Lower lobe of right lung (tissue), 2 donors: ENCODE results near the gene FAM120AOS. TPM values are rescaled to one million over a fixed set of nuclear protein-coding genes. Genes with fewer than 3 reads are reported as not detected.

ENCODE experiments used
- ATAC-seq, 2 donors: fragments of 200-7000 bp; cut with Tn5 transposase; one replicate each; pipeline ENCODE4 v1.9.1; 2020 to 2022; ENCODE audit warnings: mild to moderate bottlenecking in 2 of 2, moderate library complexity in 2 of 2
- DNase-seq: peaks from one replicate; pipeline ENCODE4 v3.0.0-alpha.2; 2020
- H3K27ac ChIP-seq: fragments of 200-600 bp; one replicate; pipeline ENCODE4 v1.8.0; 2022
- H3K27me3 ChIP-seq: fragments of 200-600 bp; one replicate; pipeline ENCODE4 v1.8.0; 2022; ENCODE audit warnings: low read depth
- H3K36me3 ChIP-seq: fragments of 200-600 bp; one replicate; pipeline ENCODE4 v1.8.0; 2022; ENCODE audit warnings: mild to moderate bottlenecking
- H3K4me1 ChIP-seq: fragments of 200-600 bp; one replicate; pipeline ENCODE4 v1.8.0; 2022
- H3K4me3 ChIP-seq: fragments of 200-600 bp; one replicate; pipeline ENCODE4 v1.8.0; 2022; ENCODE audit warnings: mild to moderate bottlenecking
- H3K9me3 ChIP-seq: fragments of 200-600 bp; one replicate; pipeline ENCODE4 v1.8.0; 2022
- CTCF ChIP-seq: fragments of 200-600 bp; IDR thresholded peaks from one replicate; pipeline ENCODE4 v1.8.0; 2022; ENCODE audit warnings: antibody characterized with exemption, mild to moderate bottlenecking
- intact Hi-C: fragments of 100-400 bp; cut with DNase I; formaldehyde crosslinking; loops from one replicate; pipeline ENCODE4 v1.11.0; 2022
- long read RNA-seq: library from polyadenylated mRNA; unstranded; transcript quantifications from one replicate; pipeline ENCODE4 v2.0.0, GENCODE V29; 2021
- total RNA-seq: library from RNA; stranded (reverse); fragmentation: NEBNext Ultra II Directional; extraction: Animal tissue kit (Norgen Biotek cat#: 25700); gene quantifications from one replicate; pipeline ENCODE4 v1.2.1, GENCODE V29; 2021
- donor health status: DM: no; HTN: yes; CAD: no; lungs with severe emphysema.

FAM120AOS gene
- 45.0 TPM for total RNA-seq
- long read RNA-seq, full-length matches to known transcripts: 98 of 115 reads
- long read RNA-seq, partial matches to known transcripts: 6 of 115 reads
- long read RNA-seq, other reads (novel, unspliced or antisense): 11 of 115 reads

- DNase-seq: peak; percentile 94
- Histone ChIP-seq H3K4me1 (peaks cover 61% of the 10 kb centered on the region), H3K36me3 (peaks cover 14% of the 10 kb centered on the region), H3K9me3 (no peaks in the 10 kb centered on the region), H3K4me3 (peak within 1 kb of the TSS; percentile 79), H3K27ac (peak within 1 kb of the TSS; percentile 97), H3K27me3 (no peaks in the 10 kb centered on the region)
- peak; percentile 91 for ATAC-seq
- intact Hi-C loops: no loop called here
- TF ChIP-seq CTCF: no peak
These were observed at the start of gene FAM120AOS for GRCh38 chr9:93453047-93453914. TSS of gene FAM120AOS (minus strand) at chr9:93453581. CDS start at chr9:93452709, 872 bp downstream.

DNA sequence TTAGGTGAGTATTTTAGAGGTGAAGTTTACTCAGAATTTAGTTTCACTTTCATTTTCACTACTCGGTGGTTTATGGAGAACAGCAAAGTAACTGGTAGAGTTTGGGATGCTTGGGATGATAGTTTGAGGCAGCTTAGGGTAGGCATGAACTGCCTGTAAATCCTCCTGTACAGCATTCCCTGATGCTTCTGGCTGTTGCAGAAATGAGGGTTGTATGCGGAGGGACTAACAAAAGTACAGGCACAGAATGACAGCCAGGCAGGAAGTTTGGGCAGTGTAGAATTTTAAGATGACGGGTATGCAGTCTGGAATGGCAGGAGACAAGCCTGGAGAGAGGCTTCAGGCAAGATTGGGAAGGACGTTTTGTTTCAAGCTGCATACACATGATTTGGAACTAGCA lies 48.0 kb upstream of the FAM120AOS start:
- H3K27me3 ChIP-seq: no peaks in the 10 kb centered on the region
- DNase-seq: no peak
- peaks cover 39% of the 10 kb centered on the region for H3K36me3 ChIP-seq
- TF ChIP-seq CTCF: no peak
- no peaks in the 10 kb centered on the region for H3K9me3 ChIP-seq
- H3K4me3 ChIP-seq: peak overlapping the region; percentile 43
- H3K27ac ChIP-seq: peak overlapping the region; percentile 75
- intact Hi-C loops: no loop called here
- peaks cover 43% of the 10 kb centered on the region for H3K4me1 ChIP-seq
- peak in 1 of 2 donors; percentile 34 for ATAC-seq

GRCh38 chr9:93500571-93501298 lies 47.4 kb upstream of the FAM120AOS start:
- no peaks in the 10 kb centered on the region for H3K27me3 ChIP-seq
- peaks cover 36% of the 10 kb centered on the region for H3K4me1 ChIP-seq
- DNase-seq (no peak), ATAC-seq (peak in 1 of 2 donors; percentile 34)
- H3K27ac ChIP-seq: peak overlapping the region; percentile 75
- peak overlapping the region; percentile 43 for H3K4me3 ChIP-seq
- peaks cover 40% of the 10 kb centered on the region for H3K36me3 ChIP-seq
- H3K9me3 ChIP-seq: no peaks in the 10 kb centered on the region
- intact Hi-C loops: no loop called here
- no peak for TF ChIP-seq CTCF

GRCh38 chr9:93496285-93496684 lies 42.9 kb upstream of the FAM120AOS start:
- intact Hi-C loops: no loop called here
- DNase-seq (no peak), ATAC-seq (no peak)
- no peak for TF ChIP-seq CTCF
- H3K9me3 ChIP-seq: no peaks in the 10 kb centered on the region
- no peak overlapping the region for H3K27ac ChIP-seq
- peaks cover 9% of the 10 kb centered on the region for H3K4me1 ChIP-seq
- no peak overlapping the region for H3K4me3 ChIP-seq
- no peaks in the 10 kb centered on the region for H3K27me3 ChIP-seq
- H3K36me3 ChIP-seq: peaks cover 67% of the 10 kb centered on the region

- DNase-seq: no peak
- H3K4me1 ChIP-seq: peaks cover 18% of the 10 kb centered on the region
- intact Hi-C loops: no loop called here
- H3K4me3 ChIP-seq: no peak overlapping the region
- no peaks in the 10 kb centered on the region for H3K27me3 ChIP-seq
- no peak for TF ChIP-seq CTCF
- H3K36me3 ChIP-seq: peaks cover 54% of the 10 kb centered on the region
- no peaks in the 10 kb centered on the region for H3K9me3 ChIP-seq
- H3K27ac ChIP-seq: no peak overlapping the region
- ATAC-seq: no peak
These were observed 40.6 kb upstream of the FAM120AOS start for GRCh38 chr9:93493949-93494348.
